Measurements from ENCODE around the gene SOCS1. TPM values are rescaled to one million over a fixed set of nuclear protein-coding genes. Genes with fewer than 3 reads are reported as not detected.

The SOCS1 gene
- total RNA-seq, 1 experiment from 2014 or later, result 12.5 TPM

GRCh38 chr16:11259655-11260595 lies 3.9 kb upstream of the SOCS1 start:
- no peak for DNase-seq

GRCh38 chr16:11258553-11259492 lies 2.8 kb upstream of the SOCS1 start:
- H3K4me3 ChIP-seq (ENCODE audit: low read length), result no peak overlapping the region
- no peak for ATAC-seq
- H3K4me2 ChIP-seq (ENCODE audit: low read length), result no peak overlapping the region
- peaks cover 9% of the 10 kb centered on the region for H4K20me1 ChIP-seq (ENCODE audit: low read length)
- H3K27me3 ChIP-seq (ENCODE audit: low read length), result no peaks in the 10 kb centered on the region
- ChIA-PET CTCF (no interaction called here), POLR2A (ENCODE audit: unreplicated experiment) (no interaction called here)
- H3K9me3 ChIP-seq (ENCODE audit: low read length), result no peaks in the 10 kb centered on the region
- no peak overlapping the region for H3K9ac ChIP-seq (ENCODE audit: low read length)
- H3F3A ChIP-seq (ENCODE audit: low read length, unreplicated experiment), result no peaks in the 10 kb centered on the region
- no peak overlapping the region for H3K27ac ChIP-seq (ENCODE audit: low read length)
- DNase-seq, result no peak
- H3K79me2 ChIP-seq (ENCODE audit: low read length), result peaks cover 17% of the 10 kb centered on the region
- BruUV-seq (replicated peaks), result no TSS peak
- no peaks in the 10 kb centered on the region for H3K36me3 ChIP-seq (ENCODE audit: low read depth, low read length)
- H3K9me2 ChIP-seq (replicated peaks; ENCODE audit: low read length), result no peaks in the 10 kb centered on the region
- no peak overlapping the region for H2AFZ ChIP-seq (ENCODE audit: low read length)
- intact Hi-C loops (cut with micrococcal nuclease), result loop anchor here (5.0 to 10.0 kb wide), 2 partner anchors 98 to 124 kb away; no protein-coding TSS in a partner anchor
- no peak for TF ChIP-seq EZH2phosphoT487 (IDR thresholded peaks at IDR 0.05; ENCODE audit: borderline replicate concordance, low read length)
- no peak for TF ChIP-seq CTCF (conservative IDR thresholded peaks at IDR 0.05; ENCODE audit: low read depth, low read length)
- TF ChIP-seq EZH2 (IDR thresholded peaks at IDR 0.05; ENCODE audit: low read length, unreplicated experiment), result no peak
- H3K4me1 ChIP-seq (ENCODE audit: insufficient read depth, low read length), result peaks cover 13% of the 10 kb centered on the region

More at GRCh38 chr16:11259655-11260595, 3.9 kb upstream of the SOCS1 start:
- intact Hi-C loops (cut with micrococcal nuclease), result loop anchor here (5.0 to 10.0 kb wide), 2 partner anchors 97 to 125 kb away; no protein-coding TSS in a partner anchor
- no peaks in the 10 kb centered on the region for H3K27me3 ChIP-seq (ENCODE audit: low read length)
- no peak overlapping the region for H3K27ac ChIP-seq (ENCODE audit: low read length)
- H3K79me2 ChIP-seq (ENCODE audit: low read length), result peaks cover 7% of the 10 kb centered on the region
- H3K4me2 ChIP-seq (ENCODE audit: low read length), result no peak overlapping the region
- no peak overlapping the region for H3K4me3 ChIP-seq (ENCODE audit: low read length)
- ChIA-PET CTCF (no interaction called here), POLR2A (ENCODE audit: unreplicated experiment) (no interaction called here)
- TF ChIP-seq EZH2phosphoT487 (IDR thresholded peaks at IDR 0.05; ENCODE audit: borderline replicate concordance, low read length) (no peak), CTCF (conservative IDR thresholded peaks at IDR 0.05; ENCODE audit: low read depth, low read length) (no peak), EZH2 (IDR thresholded peaks at IDR 0.05; ENCODE audit: low read length, unreplicated experiment) (no peak)
- H3F3A ChIP-seq (ENCODE audit: low read length, unreplicated experiment), result no peaks in the 10 kb centered on the region
- ATAC-seq, result no peak
- BruUV-seq (replicated peaks), result no TSS peak
- H3K9me2 ChIP-seq (replicated peaks; ENCODE audit: low read length), result no peaks in the 10 kb centered on the region
- H3K9ac ChIP-seq (ENCODE audit: low read length), result no peak overlapping the region
- no peak overlapping the region for H2AFZ ChIP-seq (ENCODE audit: low read length)
- H4K20me1 ChIP-seq (ENCODE audit: low read length), result no peaks in the 10 kb centered on the region
- H3K9me3 ChIP-seq (ENCODE audit: low read length), result no peaks in the 10 kb centered on the region
- H3K36me3 ChIP-seq (ENCODE audit: low read depth, low read length), result no peaks in the 10 kb centered on the region
- peaks cover 4% of the 10 kb centered on the region for H3K4me1 ChIP-seq (ENCODE audit: insufficient read depth, low read length)

Measured in PC-3 (cell line).